ENCODE data around the gene ANKRD35. TPM values are rescaled to one million over a fixed set of nuclear protein-coding genes. Genes with fewer than 3 reads are reported as not detected.
A peak's percentile ranks its signal among the peaks of the same experiment; 100 is the strongest.

ANKRD35 gene
- total RNA-seq, 1 experiment from 2014 or later, result not detected

GRCh38 chr1:145927063-145927886 is 41.6 kb upstream of the ANKRD35 start, which contains the start of gene RBM8A (continued):
- TF ChIP-seq, protein P1, sequence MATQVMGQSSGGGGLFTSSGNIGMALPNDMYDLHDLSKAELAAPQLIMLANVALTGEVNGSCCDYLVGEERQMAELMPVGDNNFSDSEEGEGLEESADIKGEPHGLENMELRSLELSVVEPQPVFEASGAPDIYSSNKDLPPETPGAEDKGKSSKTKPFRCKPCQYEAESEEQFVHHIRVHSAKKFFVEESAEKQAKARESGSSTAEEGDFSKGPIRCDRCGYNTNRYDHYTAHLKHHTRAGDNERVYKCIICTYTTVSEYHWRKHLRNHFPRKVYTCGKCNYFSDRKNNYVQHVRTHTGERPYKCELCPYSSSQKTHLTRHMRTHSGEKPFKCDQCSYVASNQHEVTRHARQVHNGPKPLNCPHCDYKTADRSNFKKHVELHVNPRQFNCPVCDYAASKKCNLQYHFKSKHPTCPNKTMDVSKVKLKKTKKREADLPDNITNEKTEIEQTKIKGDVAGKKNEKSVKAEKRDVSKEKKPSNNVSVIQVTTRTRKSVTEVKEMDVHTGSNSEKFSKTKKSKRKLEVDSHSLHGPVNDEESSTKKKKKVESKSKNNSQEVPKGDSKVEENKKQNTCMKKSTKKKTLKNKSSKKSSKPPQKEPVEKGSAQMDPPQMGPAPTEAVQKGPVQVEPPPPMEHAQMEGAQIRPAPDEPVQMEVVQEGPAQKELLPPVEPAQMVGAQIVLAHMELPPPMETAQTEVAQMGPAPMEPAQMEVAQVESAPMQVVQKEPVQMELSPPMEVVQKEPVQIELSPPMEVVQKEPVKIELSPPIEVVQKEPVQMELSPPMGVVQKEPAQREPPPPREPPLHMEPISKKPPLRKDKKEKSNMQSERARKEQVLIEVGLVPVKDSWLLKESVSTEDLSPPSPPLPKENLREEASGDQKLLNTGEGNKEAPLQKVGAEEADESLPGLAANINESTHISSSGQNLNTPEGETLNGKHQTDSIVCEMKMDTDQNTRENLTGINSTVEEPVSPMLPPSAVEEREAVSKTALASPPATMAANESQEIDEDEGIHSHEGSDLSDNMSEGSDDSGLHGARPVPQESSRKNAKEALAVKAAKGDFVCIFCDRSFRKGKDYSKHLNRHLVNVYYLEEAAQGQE (IDR thresholded peaks at IDR 0.05; ENCODE audit: low read depth), result no peak
- TF ChIP-seq SRF (IDR thresholded peaks at IDR 0.05; ENCODE audit: low read depth), result peak; percentile 72; the same call in 1 of the 2 replicates
- TF ChIP-seq, protein P2, sequence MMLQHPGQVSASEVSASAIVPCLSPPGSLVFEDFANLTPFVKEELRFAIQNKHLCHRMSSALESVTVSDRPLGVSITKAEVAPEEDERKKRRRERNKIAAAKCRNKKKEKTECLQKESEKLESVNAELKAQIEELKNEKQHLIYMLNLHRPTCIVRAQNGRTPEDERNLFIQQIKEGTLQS (IDR thresholded peaks at IDR 0.05), result no peak
- TF ChIP-seq CEBPB (IDR thresholded peaks at IDR 0.05; ENCODE audit: low read depth), result no peak
- TF ChIP-seq EZH2 (IDR thresholded peaks at IDR 0.05), result no peak
- TF ChIP-seq EZH2phosphoT487 (IDR thresholded peaks at IDR 0.05; ENCODE audit: borderline replicate concordance), result no peak
- TF ChIP-seq TCF7L2 (IDR thresholded peaks at IDR 0.05; ENCODE audit: borderline replicate concordance, extremely low read depth, insufficient read depth, insufficient read length), result peak; percentile 17
- peak; percentile 80 for TF ChIP-seq SIN3A (IDR thresholded peaks at IDR 0.05; ENCODE audit: low read depth)
- TF ChIP-seq, protein P3, sequence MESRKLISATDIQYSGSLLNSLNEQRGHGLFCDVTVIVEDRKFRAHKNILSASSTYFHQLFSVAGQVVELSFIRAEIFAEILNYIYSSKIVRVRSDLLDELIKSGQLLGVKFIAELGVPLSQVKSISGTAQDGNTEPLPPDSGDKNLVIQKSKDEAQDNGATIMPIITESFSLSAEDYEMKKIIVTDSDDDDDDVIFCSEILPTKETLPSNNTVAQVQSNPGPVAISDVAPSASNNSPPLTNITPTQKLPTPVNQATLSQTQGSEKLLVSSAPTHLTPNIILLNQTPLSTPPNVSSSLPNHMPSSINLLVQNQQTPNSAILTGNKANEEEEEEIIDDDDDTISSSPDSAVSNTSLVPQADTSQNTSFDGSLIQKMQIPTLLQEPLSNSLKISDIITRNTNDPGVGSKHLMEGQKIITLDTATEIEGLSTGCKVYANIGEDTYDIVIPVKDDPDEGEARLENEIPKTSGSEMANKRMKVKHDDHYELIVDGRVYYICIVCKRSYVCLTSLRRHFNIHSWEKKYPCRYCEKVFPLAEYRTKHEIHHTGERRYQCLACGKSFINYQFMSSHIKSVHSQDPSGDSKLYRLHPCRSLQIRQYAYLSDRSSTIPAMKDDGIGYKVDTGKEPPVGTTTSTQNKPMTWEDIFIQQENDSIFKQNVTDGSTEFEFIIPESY (IDR thresholded peaks at IDR 0.05; ENCODE audit: extremely low read depth, insufficient replicate concordance, low read length), result no peak
- peak; percentile 13; the same call in 1 of the 2 replicates for TF ChIP-seq JUND (IDR thresholded peaks at IDR 0.05)
- TF ChIP-seq, protein P4, sequence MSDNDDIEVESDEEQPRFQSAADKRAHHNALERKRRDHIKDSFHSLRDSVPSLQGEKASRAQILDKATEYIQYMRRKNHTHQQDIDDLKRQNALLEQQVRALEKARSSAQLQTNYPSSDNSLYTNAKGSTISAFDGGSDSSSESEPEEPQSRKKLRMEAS (IDR thresholded peaks at IDR 0.05), result peak; percentile 78
- peak; percentile 97 for TF ChIP-seq YY1 (IDR thresholded peaks at IDR 0.05; ENCODE audit: extremely low read depth, insufficient replicate concordance, low read depth, low read length)
- peak; percentile 93 for TF ChIP-seq SP1 (IDR thresholded peaks at IDR 0.05; ENCODE audit: low read depth)
- TF ChIP-seq ZNF274 (IDR thresholded peaks at IDR 0.05; ENCODE audit: low read depth, low read length), result no peak

All from HCT116 (cell line).